GM15510 (cell line): ENCODE results near the gene BANF2.

ENCODE experiments used
- POLR2A ChIP-seq: IDR thresholded peaks from 3 replicates; pipeline ENCODE4 v1.6.1; 2011; ENCODE audit warnings: borderline replicate concordance; ENCODE audit not compliant: insufficient read length; ENCODE audit errors: extremely low read depth

BANF2 gene

GRCh38 chr20:17709361-17710293 is 9.9 kb downstream of the BANF2 start:
- TF ChIP-seq POLR2A = no peak

- TF ChIP-seq POLR2A = no peak
Observed at GRCh38 chr20:17710379-17711266, 10.9 kb downstream of the BANF2 start.

GRCh38 chr20:17711267-17711627 is 11.5 kb downstream of the BANF2 start:
- TF ChIP-seq POLR2A = no peak

- TF ChIP-seq POLR2A = no peak
Observed at GRCh38 chr20:17712201-17712600, 12.4 kb downstream of the BANF2 start.

- no peak for TF ChIP-seq POLR2A
Observed at GRCh38 chr20:17712708-17713107, 12.9 kb downstream of the BANF2 start.

GRCh38 chr20:17714597-17714996 is 14.8 kb downstream of the BANF2 start:
- TF ChIP-seq POLR2A = no peak

- no peak for TF ChIP-seq POLR2A
Observed at GRCh38 chr20:17715075-17715474, 15.3 kb downstream of the BANF2 start.

GRCh38 chr20:17716331-17716730 is 16.6 kb downstream of the BANF2 start:
- no peak for TF ChIP-seq POLR2A

GRCh38 chr20:17720755-17721154 is 21.0 kb downstream of the BANF2 start:
- no peak for TF ChIP-seq POLR2A

GRCh38 chr20:17721802-17722486 is 22.2 kb downstream of the BANF2 start:
- TF ChIP-seq POLR2A = no peak

GRCh38 chr20:17722493-17723300 is 22.9 kb downstream of the BANF2 start:
- TF ChIP-seq POLR2A = no peak

- no peak for TF ChIP-seq POLR2A
Observed at GRCh38 chr20:17723301-17723691, 23.5 kb downstream of the BANF2 start.

- TF ChIP-seq POLR2A = no peak
Observed at GRCh38 chr20:17725094-17725835, 25.5 kb downstream of the BANF2 start.
